NB4 (cell line): ENCODE measurements around the gene CRISPLD2.

Experiments used
- MYC ChIP-seq: IDR thresholded peaks from 2 replicates; pipeline ENCODE4 v1.6.1; 2011; ENCODE audit warnings: low read depth, low read length
- POLR2A ChIP-seq: IDR thresholded peaks from 2 replicates; pipeline ENCODE4 v1.6.1; 2011; ENCODE audit warnings: mild to moderate bottlenecking; ENCODE audit not compliant: insufficient read length; ENCODE audit errors: extremely low read depth
- TF ChIP-seq, protein P1 (sequence below): IDR thresholded peaks from one replicate; pipeline ENCODE4 v1.5.1; 2012; ENCODE audit warnings: low read depth, low read length

- no peak for TF ChIP-seq MYC
- TF ChIP-seq, protein P1, sequence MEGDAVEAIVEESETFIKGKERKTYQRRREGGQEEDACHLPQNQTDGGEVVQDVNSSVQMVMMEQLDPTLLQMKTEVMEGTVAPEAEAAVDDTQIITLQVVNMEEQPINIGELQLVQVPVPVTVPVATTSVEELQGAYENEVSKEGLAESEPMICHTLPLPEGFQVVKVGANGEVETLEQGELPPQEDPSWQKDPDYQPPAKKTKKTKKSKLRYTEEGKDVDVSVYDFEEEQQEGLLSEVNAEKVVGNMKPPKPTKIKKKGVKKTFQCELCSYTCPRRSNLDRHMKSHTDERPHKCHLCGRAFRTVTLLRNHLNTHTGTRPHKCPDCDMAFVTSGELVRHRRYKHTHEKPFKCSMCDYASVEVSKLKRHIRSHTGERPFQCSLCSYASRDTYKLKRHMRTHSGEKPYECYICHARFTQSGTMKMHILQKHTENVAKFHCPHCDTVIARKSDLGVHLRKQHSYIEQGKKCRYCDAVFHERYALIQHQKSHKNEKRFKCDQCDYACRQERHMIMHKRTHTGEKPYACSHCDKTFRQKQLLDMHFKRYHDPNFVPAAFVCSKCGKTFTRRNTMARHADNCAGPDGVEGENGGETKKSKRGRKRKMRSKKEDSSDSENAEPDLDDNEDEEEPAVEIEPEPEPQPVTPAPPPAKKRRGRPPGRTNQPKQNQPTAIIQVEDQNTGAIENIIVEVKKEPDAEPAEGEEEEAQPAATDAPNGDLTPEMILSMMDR = no peak
- TF ChIP-seq POLR2A = no peak
Measured at GRCh38 chr16:84886497-84887090, 66.8 kb downstream of the CRISPLD2 start.
